ENCODE data around the gene TATDN2. TPM values are rescaled to one million over a fixed set of nuclear protein-coding genes. Genes with fewer than 3 reads are reported as not detected.

Gene TATDN2
- polyA plus RNA-seq, 2 of the 4 experiments (the other 2 are of a cell fraction), result 22.4 to 34.9 TPM

- DNase-seq (ENCODE audit: low read depth in 1 of 2, low spot score in 1 of 2), result no peak
- no peak overlapping the region for H3K27ac ChIP-seq
- FAIRE-seq, result no peak
- H3K4me2 ChIP-seq, result no peak overlapping the region
- H3K9me3 ChIP-seq, result no peaks in the 10 kb centered on the region
- no peaks in the 10 kb centered on the region for H3K4me1 ChIP-seq
- H3K4me3 ChIP-seq, result no peak overlapping the region
- WGBS (ENCODE audit: missing lambda C conversion rate), result 90% methylated on average over 6 of the region's 6 CpGs
- CTCF ChIA-PET, result interaction anchor here (1.0 to 3.0 kb wide), 7 partner anchors 9 to 96 kb away, joined by 3 to 9 read pairs (median 5); no protein-coding TSS in a partner anchor
- POLR2A ChIA-PET, result no interaction called here
- TF ChIP-seq KDM1A (IDR thresholded peaks at IDR 0.05; ENCODE audit: low read depth) (no peak), GATA3 (IDR thresholded peaks at IDR 0.05; ENCODE audit: borderline replicate concordance) (no peak), HEYL (CRISPR knock-in tag; IDR thresholded peaks at IDR 0.05) (no peak), CHD2 (IDR thresholded peaks at IDR 0.05; ENCODE audit: low read length, partially characterized antibody) (no peak), CEBPB (IDR thresholded peaks at IDR 0.05) (no peak), HOXB5 (CRISPR knock-in tag; IDR thresholded peaks at IDR 0.05) (no peak), EP300 (IDR thresholded peaks at IDR 0.05) (no peak), POLR2AphosphoS2 (conservative IDR thresholded peaks at IDR 0.05; ENCODE audit: low read length) (no peak), NR3C1 (IDR thresholded peaks at IDR 0.05) (no peak), EHMT2 (IDR thresholded peaks at IDR 0.05; ENCODE audit: low read depth) (no peak), E2F6 (IDR thresholded peaks at IDR 0.05; ENCODE audit: borderline replicate concordance, low read depth) (no peak), HOXA7 (CRISPR knock-in tag; IDR thresholded peaks at IDR 0.05) (no peak), MAX (IDR thresholded peaks at IDR 0.05) (no peak), PHF8 (IDR thresholded peaks at IDR 0.05; ENCODE audit: borderline replicate concordance, low read depth) (no peak), NFE2L2 (conservative IDR thresholded peaks at IDR 0.05; ENCODE audit: low read length) (no peak), CHD4 (IDR thresholded peaks at IDR 0.05; ENCODE audit: borderline replicate concordance) (no peak)
- no peak for ATAC-seq
Measured at GRCh38 chr3:10260211-10260701, 12.0 kb downstream of the TATDN2 start.

- TF ChIP-seq MAFK (IDR thresholded peaks at IDR 0.05; ENCODE audit: partially characterized antibody) (no peak), JUNB (IDR thresholded peaks at IDR 0.05) (no peak), EHMT2 (IDR thresholded peaks at IDR 0.05; ENCODE audit: low read depth) (no peak), HDAC2 (IDR thresholded peaks at IDR 0.05) (no peak), NPAS2 (CRISPR knock-in tag; IDR thresholded peaks at IDR 0.05; ENCODE audit: borderline replicate concordance) (no peak), TFCP2L1 (CRISPR knock-in tag; IDR thresholded peaks at IDR 0.05) (no peak), HEYL (CRISPR knock-in tag; IDR thresholded peaks at IDR 0.05) (no peak), NR3C1 (IDR thresholded peaks at IDR 0.05) (no peak), GATA3 (IDR thresholded peaks at IDR 0.05; ENCODE audit: borderline replicate concordance) (no peak), CBX8 (IDR thresholded peaks at IDR 0.05) (no peak), RAD21 (conservative IDR thresholded peaks at IDR 0.05 in 1 of 2, IDR thresholded peaks at IDR 0.05 in 1 of 2) (no peak), EHF (CRISPR knock-in tag; IDR thresholded peaks at IDR 0.05) (no peak), EP300 (IDR thresholded peaks at IDR 0.05) (no peak), RNF2 (IDR thresholded peaks at IDR 0.05; ENCODE audit: borderline replicate concordance, low read depth) (no peak), ZFP36 (IDR thresholded peaks at IDR 0.05; ENCODE audit: borderline replicate concordance, partially characterized antibody) (no peak)
- no peak overlapping the region for H3K4me2 ChIP-seq
- H3K9me3 ChIP-seq, result no peaks in the 10 kb centered on the region
- no peak overlapping the region for H3K27ac ChIP-seq
- ChIA-PET CTCF (interaction anchor here (0.8 to 3.8 kb wide), 9 partner anchors 8 to 134 kb away, joined by 3 to 14 read pairs (median 5); partner anchors contain the start of gene TATDN2), POLR2A (no interaction called here)
- no peak for ATAC-seq
- WGBS (ENCODE audit: missing lambda C conversion rate), result 81% methylated on average over 4 of the region's 4 CpGs
- FAIRE-seq, result no peak
- no peak for DNase-seq (ENCODE audit: low read depth in 1 of 2, low spot score in 1 of 2)
- H3K4me3 ChIP-seq, result no peak overlapping the region
- H3K4me1 ChIP-seq, result 0 out of 3 replicates have a peak, but pooled peaks cover 3% of the 10 kb centered on the region
Measured at GRCh38 chr3:10262027-10262426, 13.8 kb downstream of the TATDN2 start.
